Tibial nerve (tissue), 4 donors: ENCODE data around the gene IFNGR1.

ENCODE experiments used
- CTCF ChIP-seq, 5 experiments: fragments of 200-600 bp in 3 of 5; fragments of 450-650 bp in 2 of 5; sonication (generic) in 3 of 5; IDR thresholded peaks; one replicate each; pipeline ENCODE4 v1.5.1; 2016 to 2019; ENCODE audit warnings: antibody characterized with exemption in 5 of 5, mild to moderate bottlenecking in 3 of 5, moderate library complexity in 2 of 5
- EP300 ChIP-seq, 2 donors: sonication (generic); formaldehyde crosslinking; IDR thresholded peaks; one replicate each; pipeline ENCODE4 v1.6.1; 2017; ENCODE audit warnings: antibody characterized with exemption in 2 of 2, mild to moderate bottlenecking in 1 of 2
- POLR2A ChIP-seq, 2 donors: fragments of 450-650 bp; IDR thresholded peaks; one replicate each; pipeline ENCODE4 v1.6.1; 2017; ENCODE audit warnings: antibody characterized with exemption in 2 of 2, mild to moderate bottlenecking in 2 of 2, moderate library complexity in 2 of 2

GRCh38 chr6:137240168-137240567 lies 21.0 kb upstream of the IFNGR1 start:
- no peak for TF ChIP-seq POLR2A (IDR thresholded peaks at IDR 0.05)
- no peak for TF ChIP-seq CTCF (IDR thresholded peaks at IDR 0.05)
- peak; percentile 61 to 89 for TF ChIP-seq EP300 (IDR thresholded peaks at IDR 0.05)
